ENCODE data around the gene FCHSD2. TPM values are rescaled to one million over a fixed set of nuclear protein-coding genes. Genes with fewer than 3 reads are reported as not detected.

Gene FCHSD2
- total RNA-seq, 1 donor from 2014 or later: 19.7 TPM

- no peaks in the 10 kb centered on the region for H3K9me3 Mint-ChIP-seq (ENCODE audit: unreplicated experiment)
- H3K4me3 Mint-ChIP-seq (ENCODE audit: unreplicated experiment): no peak overlapping the region
- H3K27ac Mint-ChIP-seq (ENCODE audit: unreplicated experiment): no peak overlapping the region
Observed at GRCh38 chr11:72951888-72952287, 190.2 kb downstream of the FCHSD2 start.

GRCh38 chr11:72951193-72951592 is 190.9 kb downstream of the FCHSD2 start:
- H3K9me3 Mint-ChIP-seq (ENCODE audit: unreplicated experiment): no peaks in the 10 kb centered on the region
- H3K36me3 Mint-ChIP-seq (ENCODE audit: unreplicated experiment): no peaks in the 10 kb centered on the region

More at GRCh38 chr11:72951888-72952287, 190.2 kb downstream of the FCHSD2 start:
- Mint-ChIP-seq H3K27me3 (ENCODE audit: unreplicated experiment) (no peaks in the 10 kb centered on the region), H3K36me3 (ENCODE audit: unreplicated experiment) (no peaks in the 10 kb centered on the region), H3K4me1 (ENCODE audit: low read depth, unreplicated experiment) (no peaks in the 10 kb centered on the region)
- no peak for DNase-seq
- TF ChIP-seq CTCF (IDR thresholded peaks at IDR 0.05; ENCODE audit: partially characterized antibody, unreplicated experiment): no peak

GRCh38 chr11:72950685-72951084 is 191.4 kb downstream of the FCHSD2 start:
- Mint-ChIP-seq H3K27ac (ENCODE audit: unreplicated experiment) (no peak overlapping the region), H3K36me3 (ENCODE audit: unreplicated experiment) (no peaks in the 10 kb centered on the region), H3K27me3 (ENCODE audit: unreplicated experiment) (no peaks in the 10 kb centered on the region), H3K4me3 (ENCODE audit: unreplicated experiment) (no peak overlapping the region), H3K4me1 (ENCODE audit: low read depth, unreplicated experiment) (no peaks in the 10 kb centered on the region), H3K9me3 (ENCODE audit: unreplicated experiment) (no peaks in the 10 kb centered on the region)
- no peak for TF ChIP-seq CTCF (IDR thresholded peaks at IDR 0.05; ENCODE audit: partially characterized antibody, unreplicated experiment)
- DNase-seq: no peak

More at GRCh38 chr11:72951193-72951592, 190.9 kb downstream of the FCHSD2 start:
- DNase-seq: no peak
- Mint-ChIP-seq H3K27me3 (ENCODE audit: unreplicated experiment) (no peaks in the 10 kb centered on the region), H3K4me3 (ENCODE audit: unreplicated experiment) (no peak overlapping the region), H3K27ac (ENCODE audit: unreplicated experiment) (no peak overlapping the region), H3K4me1 (ENCODE audit: low read depth, unreplicated experiment) (no peaks in the 10 kb centered on the region)
- no peak for TF ChIP-seq CTCF (IDR thresholded peaks at IDR 0.05; ENCODE audit: partially characterized antibody, unreplicated experiment)

- Mint-ChIP-seq H3K4me3 (ENCODE audit: unreplicated experiment) (no peak overlapping the region), H3K36me3 (ENCODE audit: unreplicated experiment) (no peaks in the 10 kb centered on the region)
Observed at GRCh38 chr11:72947229-72947628, 194.9 kb downstream of the FCHSD2 start.

GRCh38 chr11:72943664-72944063 is 198.5 kb downstream of the FCHSD2 start:
- H3K27ac Mint-ChIP-seq (ENCODE audit: unreplicated experiment): no peak overlapping the region
- no peaks in the 10 kb centered on the region for H3K9me3 Mint-ChIP-seq (ENCODE audit: unreplicated experiment)
- no peak for DNase-seq
- H3K4me1 Mint-ChIP-seq (ENCODE audit: low read depth, unreplicated experiment): no peaks in the 10 kb centered on the region
- H3K4me3 Mint-ChIP-seq (ENCODE audit: unreplicated experiment): no peak overlapping the region
- H3K36me3 Mint-ChIP-seq (ENCODE audit: unreplicated experiment): no peaks in the 10 kb centered on the region
- peaks cover 3% of the 10 kb centered on the region for H3K27me3 Mint-ChIP-seq (ENCODE audit: unreplicated experiment)
- TF ChIP-seq CTCF (IDR thresholded peaks at IDR 0.05; ENCODE audit: partially characterized antibody, unreplicated experiment): no peak

More at GRCh38 chr11:72947229-72947628, 194.9 kb downstream of the FCHSD2 start:
- H3K27me3 Mint-ChIP-seq (ENCODE audit: unreplicated experiment): peaks cover under 1% of the 10 kb centered on the region
- no peaks in the 10 kb centered on the region for H3K9me3 Mint-ChIP-seq (ENCODE audit: unreplicated experiment)
- no peaks in the 10 kb centered on the region for H3K4me1 Mint-ChIP-seq (ENCODE audit: low read depth, unreplicated experiment)
- DNase-seq: no peak
- H3K27ac Mint-ChIP-seq (ENCODE audit: unreplicated experiment): no peak overlapping the region
- no peak for TF ChIP-seq CTCF (IDR thresholded peaks at IDR 0.05; ENCODE audit: partially characterized antibody, unreplicated experiment)
